GM18858 (cell line): ENCODE data around the gene TEPSIN.

Experiments used
- ATAC-seq: cut with Tn5 transposase; IDR thresholded peaks from one replicate; pipeline ENCODE4 v1.9.1; 2021; ENCODE audit not compliant: unreplicated experiment

Gene TEPSIN

GRCh38 chr17:81222906-81223761 lies 15.7 kb downstream of the TEPSIN start, which contains the start of gene CEP131:
Gene CEP131 (minus strand): TSS chr17:81222965. CDS start chr17:81220056, 2,909 bp downstream.
- peak; percentile 84 for ATAC-seq

GRCh38 chr17:81222620-81222905 lies 16.3 kb downstream of the TEPSIN start:
- no peak for ATAC-seq

- no peak for ATAC-seq
These were observed 16.8 kb downstream of the TEPSIN start for GRCh38 chr17:81221842-81222619.

DNA sequence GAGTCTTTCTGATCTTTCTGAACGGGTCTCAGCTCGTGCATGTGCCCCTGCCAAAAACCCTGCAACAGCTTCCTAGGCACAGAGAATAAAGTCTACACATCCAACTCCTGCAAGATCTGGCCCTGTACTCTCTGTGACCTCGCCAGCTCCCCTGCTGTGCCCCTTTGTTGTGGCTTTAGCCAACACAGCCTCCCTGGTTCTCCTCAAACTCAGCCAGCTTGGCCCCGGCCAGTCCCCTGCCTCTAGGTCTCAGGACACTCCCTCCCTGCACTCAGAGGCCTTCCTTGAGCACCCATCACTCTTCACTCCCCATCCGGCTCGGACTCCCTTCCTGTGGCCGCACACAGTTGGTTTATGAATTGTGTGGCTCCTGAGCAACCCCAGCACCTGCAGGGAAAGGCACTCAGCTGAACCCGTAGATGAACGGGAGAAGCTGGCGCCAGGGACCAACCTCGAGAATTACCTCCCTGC lies 17.4 kb downstream of the TEPSIN start:
- no peak for ATAC-seq

DNA sequence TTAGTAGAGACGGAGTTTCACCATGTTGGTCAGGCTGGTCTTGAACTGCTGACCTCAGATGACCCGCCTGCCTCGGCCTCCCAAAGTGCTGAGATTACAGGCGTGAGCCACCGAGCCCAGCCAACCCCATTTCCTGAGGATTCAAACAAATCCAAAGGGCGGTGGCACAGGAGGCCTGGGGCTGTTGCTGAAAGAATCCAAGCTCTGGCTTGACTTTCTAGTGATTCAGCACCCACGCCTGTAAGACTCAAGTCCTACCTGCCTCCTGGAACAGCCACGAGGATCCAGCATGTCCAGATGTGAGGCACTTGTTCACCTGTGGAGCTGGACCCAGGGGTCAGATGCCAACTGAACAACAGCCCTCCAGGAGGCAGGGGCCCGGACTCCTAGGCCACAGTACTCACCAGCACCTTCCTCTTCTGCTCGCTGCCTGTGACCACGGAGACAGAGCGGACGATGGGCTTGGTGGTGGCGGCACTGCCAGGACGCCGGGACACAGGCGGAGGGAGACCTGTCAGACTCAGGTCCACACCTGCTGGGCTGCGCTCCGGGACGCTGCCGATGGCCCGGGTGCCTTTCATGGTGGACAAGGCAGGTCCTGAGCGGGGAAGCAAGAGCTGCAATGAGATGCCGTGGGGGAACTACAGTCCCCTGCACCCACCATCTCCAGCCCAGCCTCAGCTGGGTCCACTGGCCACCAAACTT lies 19.2 kb downstream of the TEPSIN start:
- no peak for ATAC-seq

DNA sequence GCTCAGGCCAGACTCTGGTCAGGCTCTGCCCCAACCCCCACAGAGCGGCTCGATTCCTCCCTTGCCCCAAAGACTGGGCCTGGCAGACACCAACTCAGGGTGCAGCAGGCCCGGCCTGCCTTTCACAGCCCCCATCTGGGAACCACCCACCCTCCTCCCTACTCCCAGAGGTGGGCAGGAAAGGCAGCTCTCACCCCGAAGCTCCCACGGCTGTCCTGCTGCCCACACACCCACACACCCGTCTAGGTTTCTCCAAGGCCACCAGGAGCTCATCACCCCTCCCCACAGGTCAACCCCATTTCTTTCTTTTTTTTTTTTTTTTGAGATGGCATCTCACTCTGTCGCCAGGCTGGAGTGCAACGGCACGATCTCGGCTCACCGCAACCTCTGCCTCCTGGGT lies 19.9 kb downstream of the TEPSIN start:
- ATAC-seq, result no peak

GRCh38 chr17:81218459-81218858 lies 20.4 kb downstream of the TEPSIN start:
- no peak for ATAC-seq

- no peak for ATAC-seq
These were observed 21.4 kb downstream of the TEPSIN start for GRCh38 chr17:81217491-81217890.

GRCh38 chr17:81213978-81214377 lies 24.9 kb downstream of the TEPSIN start:
- ATAC-seq, result no peak

GRCh38 chr17:81212365-81212764 lies 26.5 kb downstream of the TEPSIN start:
- ATAC-seq, result no peak

DNA sequence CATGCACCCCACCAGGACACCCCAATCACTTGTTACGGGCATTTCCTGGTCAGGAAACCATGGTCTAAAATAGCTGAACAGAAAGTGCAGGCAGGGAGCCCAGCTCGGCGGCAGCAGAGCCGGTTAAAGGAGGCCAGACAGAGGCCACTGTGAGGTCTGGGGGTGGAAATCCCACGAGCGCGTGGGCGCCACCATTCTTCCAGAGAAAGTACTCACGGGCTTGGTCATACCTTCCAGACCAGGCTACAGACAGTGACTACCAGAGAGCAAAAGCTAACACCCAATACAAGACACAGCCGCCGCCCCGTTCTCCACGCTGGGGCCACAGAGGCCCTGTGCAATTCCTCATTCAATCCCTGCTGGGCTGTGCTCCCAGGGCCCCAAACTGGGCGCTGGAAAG lies 28.0 kb downstream of the TEPSIN start:
- ATAC-seq, result no peak

DNA sequence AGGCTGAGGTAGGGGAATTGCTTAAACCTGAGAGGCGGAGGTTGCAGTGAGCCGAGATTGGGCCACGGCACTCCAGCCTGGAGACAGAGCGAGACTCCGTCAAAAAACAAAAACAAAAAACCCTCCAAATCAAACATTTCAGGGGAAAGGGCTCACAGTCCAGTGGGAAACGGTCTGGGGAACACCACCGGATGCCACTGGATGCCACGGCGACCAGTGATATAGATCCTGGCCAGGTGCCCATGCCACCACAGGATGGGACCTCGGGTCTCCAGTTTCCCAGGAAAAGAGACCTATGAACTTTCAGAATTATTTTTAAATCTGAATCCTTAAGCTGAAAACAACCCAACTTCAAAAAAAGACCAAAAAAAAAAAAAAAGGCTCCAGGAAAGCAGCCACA lies 28.4 kb downstream of the TEPSIN start:
- no peak for ATAC-seq

DNA sequence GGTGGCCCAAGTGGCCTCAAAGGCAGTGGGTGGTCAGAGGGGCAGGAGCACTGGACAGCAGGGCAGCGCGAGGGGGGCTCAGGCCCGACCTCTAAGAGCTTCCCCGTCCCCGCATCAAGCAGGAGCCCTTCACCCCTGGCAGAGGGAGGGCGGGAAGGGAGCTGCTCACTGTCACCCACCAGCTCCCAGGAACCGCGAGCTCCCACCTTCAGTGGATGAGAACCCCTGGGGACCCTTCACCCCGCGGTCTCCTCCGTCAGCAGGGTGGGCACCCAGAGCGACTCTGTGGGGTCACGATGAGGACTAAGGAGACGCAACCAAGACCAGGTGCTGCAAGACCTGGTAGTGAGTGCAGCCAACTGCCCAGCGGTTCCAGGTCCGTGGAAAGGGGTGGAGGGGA lies 29.7 kb downstream of the TEPSIN start:
- ATAC-seq, result no peak

- ATAC-seq, result no peak
These were observed 30.2 kb downstream of the TEPSIN start for GRCh38 chr17:81208651-81209050.

- ATAC-seq, result no peak
These were observed 31.0 kb downstream of the TEPSIN start for GRCh38 chr17:81207610-81208581.

GRCh38 chr17:81206657-81207056 lies 32.2 kb downstream of the TEPSIN start:
- ATAC-seq, result no peak

GRCh38 chr17:81206166-81206565 lies 32.7 kb downstream of the TEPSIN start:
- ATAC-seq, result no peak

- no peak for ATAC-seq
These were observed 34.3 kb downstream of the TEPSIN start for GRCh38 chr17:81204578-81204977.

- ATAC-seq, result no peak
These were observed 35.7 kb downstream of the TEPSIN start for GRCh38 chr17:81203136-81203535.

- ATAC-seq, result no peak
These were observed 36.5 kb downstream of the TEPSIN start for GRCh38 chr17:81202318-81202717.
